Stomach (tissue), 4 donors: ENCODE measurements around the gene BCL2L12.

Experiments
- EP300 ChIP-seq: sonication (generic); formaldehyde crosslinking; IDR thresholded peaks from one replicate; pipeline ENCODE4 v1.6.1; 2017; ENCODE audit warnings: antibody characterized with exemption
- POLR2A ChIP-seq, 4 donors: fragments of 450-650 bp; IDR thresholded peaks; one replicate each; pipeline ENCODE4 v1.6.1; 2016; ENCODE audit warnings: antibody characterized with exemption in 4 of 4, control low read depth in 2 of 4, mild to moderate bottlenecking in 1 of 4, moderate library complexity in 1 of 4
- TF ChIP-seq, protein P1 (sequence below), 7 experiments: fragments of 450-650 bp in 4 of 7; fragments of 200-600 bp in 3 of 7; sonication (generic) in 3 of 7; IDR thresholded peaks; one replicate each; pipeline ENCODE4 v1.5.1; 2016 to 2019; ENCODE audit warnings: antibody characterized with exemption in 7 of 7, control low read depth in 2 of 7, mild to moderate bottlenecking in 1 of 7

DNA sequence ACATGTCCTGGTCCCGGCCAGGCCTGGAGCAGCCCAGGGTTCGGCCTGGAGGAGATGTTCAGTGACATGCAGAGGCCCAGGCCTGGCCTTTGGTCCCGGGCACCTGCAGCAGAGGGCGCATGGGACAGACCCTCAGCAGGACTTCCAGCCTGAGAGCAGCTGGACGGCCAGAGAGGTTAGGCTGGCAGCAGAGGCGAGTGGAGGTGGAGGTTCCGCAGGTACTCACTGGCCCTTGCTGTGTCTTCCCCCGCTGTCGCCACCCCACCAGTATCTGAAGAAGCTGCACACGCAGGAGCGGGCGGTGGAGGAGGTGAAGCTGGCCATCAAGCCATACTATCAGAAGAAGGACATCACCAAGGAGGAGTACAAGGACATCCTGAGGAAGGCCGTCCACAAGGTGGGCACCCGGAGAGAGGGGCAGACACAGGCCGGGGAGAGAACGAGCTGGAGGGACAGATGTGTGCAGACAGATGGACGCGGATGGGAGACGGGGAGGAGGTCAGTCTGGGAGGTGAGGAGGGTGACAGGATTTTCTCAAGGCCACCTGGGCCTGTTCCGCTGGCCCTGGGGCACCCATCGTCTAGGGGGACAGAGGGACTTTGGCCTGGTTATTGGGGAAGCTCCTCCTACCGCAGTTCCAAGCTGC is 8.1 kb upstream of the BCL2L12 start:
- TF ChIP-seq, protein P1, sequence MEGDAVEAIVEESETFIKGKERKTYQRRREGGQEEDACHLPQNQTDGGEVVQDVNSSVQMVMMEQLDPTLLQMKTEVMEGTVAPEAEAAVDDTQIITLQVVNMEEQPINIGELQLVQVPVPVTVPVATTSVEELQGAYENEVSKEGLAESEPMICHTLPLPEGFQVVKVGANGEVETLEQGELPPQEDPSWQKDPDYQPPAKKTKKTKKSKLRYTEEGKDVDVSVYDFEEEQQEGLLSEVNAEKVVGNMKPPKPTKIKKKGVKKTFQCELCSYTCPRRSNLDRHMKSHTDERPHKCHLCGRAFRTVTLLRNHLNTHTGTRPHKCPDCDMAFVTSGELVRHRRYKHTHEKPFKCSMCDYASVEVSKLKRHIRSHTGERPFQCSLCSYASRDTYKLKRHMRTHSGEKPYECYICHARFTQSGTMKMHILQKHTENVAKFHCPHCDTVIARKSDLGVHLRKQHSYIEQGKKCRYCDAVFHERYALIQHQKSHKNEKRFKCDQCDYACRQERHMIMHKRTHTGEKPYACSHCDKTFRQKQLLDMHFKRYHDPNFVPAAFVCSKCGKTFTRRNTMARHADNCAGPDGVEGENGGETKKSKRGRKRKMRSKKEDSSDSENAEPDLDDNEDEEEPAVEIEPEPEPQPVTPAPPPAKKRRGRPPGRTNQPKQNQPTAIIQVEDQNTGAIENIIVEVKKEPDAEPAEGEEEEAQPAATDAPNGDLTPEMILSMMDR (IDR thresholded peaks at IDR 0.05), result no peak
- TF ChIP-seq POLR2A (IDR thresholded peaks at IDR 0.05) (no peak), EP300 (no peak)
